Glutamatergic neuron (in vitro differentiated cells): ENCODE results near the gene THADA. TPM values are rescaled to one million over a fixed set of nuclear protein-coding genes. Genes with fewer than 3 reads are reported as not detected.

Source experiments
- DNase-seq: peaks from one replicate; pipeline ENCODE4 v3.0.0; 2022
- H3K27ac Mint-ChIP-seq: one replicate; pipeline ENCODE4 v1.8.0; 2020; ENCODE audit warnings: mild to moderate bottlenecking, mixed read lengths, inconsistent platforms; ENCODE audit not compliant: unreplicated experiment
- H3K27me3 Mint-ChIP-seq: one replicate; pipeline ENCODE4 v1.8.0; 2020; ENCODE audit warnings: mild to moderate bottlenecking, moderate library complexity, mixed read lengths, inconsistent platforms; ENCODE audit not compliant: unreplicated experiment
- H3K36me3 Mint-ChIP-seq: one replicate; pipeline ENCODE4 v1.8.0; 2020; ENCODE audit warnings: mild to moderate bottlenecking, mixed read lengths, inconsistent platforms; ENCODE audit not compliant: unreplicated experiment
- H3K4me1 Mint-ChIP-seq: one replicate; pipeline ENCODE4 v1.8.0; 2020; ENCODE audit warnings: mild to moderate bottlenecking, low read depth, mixed read lengths, inconsistent platforms; ENCODE audit not compliant: unreplicated experiment
- H3K4me3 Mint-ChIP-seq: one replicate; pipeline ENCODE4 v1.8.0; 2020; ENCODE audit warnings: mild to moderate bottlenecking, mixed read lengths, inconsistent platforms; ENCODE audit not compliant: unreplicated experiment
- H3K9me3 Mint-ChIP-seq: one replicate; pipeline ENCODE4 v1.8.0; 2020; ENCODE audit warnings: mild to moderate bottlenecking, moderate library complexity, mixed read lengths, inconsistent platforms; ENCODE audit not compliant: unreplicated experiment
- total RNA-seq: library from RNA; stranded (reverse); fragmentation: NEBNext Ultra II Directional; extraction: Animal tissue kit (Norgen Biotek cat#: 25700); gene quantifications from one replicate; pipeline ENCODE4 v1.2.1, GENCODE V29; 2021; ENCODE audit not compliant: unreplicated experiment
- TF ChIP-seq, protein P1 (sequence below): fragments of 200-600 bp; sonication (generic); IDR thresholded peaks from one replicate; pipeline ENCODE4 v1.5.0; 2021; ENCODE audit not compliant: partially characterized antibody, unreplicated experiment

THADA gene
- total RNA-seq, 1 donor from 2014 or later, result 15.0 TPM

DNA sequence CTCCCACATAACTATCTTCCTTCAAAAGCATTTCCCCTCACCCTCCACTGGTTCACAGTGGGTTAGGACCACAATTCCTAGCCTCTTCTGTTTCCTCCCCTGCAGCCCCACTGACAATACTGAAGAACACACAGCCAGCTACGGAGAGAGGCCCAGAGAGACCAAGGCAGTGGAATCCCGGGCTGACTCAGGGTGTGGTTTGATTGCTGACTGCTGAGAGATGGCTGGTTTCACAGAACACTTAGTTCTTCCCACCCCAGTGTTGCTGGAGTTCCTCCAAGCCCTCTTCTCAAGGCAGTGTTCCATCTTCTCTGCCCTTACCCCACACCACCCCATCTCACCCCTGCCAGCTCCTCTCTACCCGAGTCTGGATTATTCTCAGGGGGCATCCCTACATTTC is 326.1 kb downstream of the THADA start:
- DNase-seq, result no peak
- Mint-ChIP-seq H3K4me3 (peak overlapping the region; percentile 20), H3K27me3 (peaks cover 7% of the 10 kb centered on the region), H3K4me1 (peaks cover 26% of the 10 kb centered on the region), H3K36me3 (no peaks in the 10 kb centered on the region), H3K9me3 (peaks cover 3% of the 10 kb centered on the region), H3K27ac (no peak overlapping the region)
- TF ChIP-seq, protein P1, sequence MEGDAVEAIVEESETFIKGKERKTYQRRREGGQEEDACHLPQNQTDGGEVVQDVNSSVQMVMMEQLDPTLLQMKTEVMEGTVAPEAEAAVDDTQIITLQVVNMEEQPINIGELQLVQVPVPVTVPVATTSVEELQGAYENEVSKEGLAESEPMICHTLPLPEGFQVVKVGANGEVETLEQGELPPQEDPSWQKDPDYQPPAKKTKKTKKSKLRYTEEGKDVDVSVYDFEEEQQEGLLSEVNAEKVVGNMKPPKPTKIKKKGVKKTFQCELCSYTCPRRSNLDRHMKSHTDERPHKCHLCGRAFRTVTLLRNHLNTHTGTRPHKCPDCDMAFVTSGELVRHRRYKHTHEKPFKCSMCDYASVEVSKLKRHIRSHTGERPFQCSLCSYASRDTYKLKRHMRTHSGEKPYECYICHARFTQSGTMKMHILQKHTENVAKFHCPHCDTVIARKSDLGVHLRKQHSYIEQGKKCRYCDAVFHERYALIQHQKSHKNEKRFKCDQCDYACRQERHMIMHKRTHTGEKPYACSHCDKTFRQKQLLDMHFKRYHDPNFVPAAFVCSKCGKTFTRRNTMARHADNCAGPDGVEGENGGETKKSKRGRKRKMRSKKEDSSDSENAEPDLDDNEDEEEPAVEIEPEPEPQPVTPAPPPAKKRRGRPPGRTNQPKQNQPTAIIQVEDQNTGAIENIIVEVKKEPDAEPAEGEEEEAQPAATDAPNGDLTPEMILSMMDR, result no peak

DNA sequence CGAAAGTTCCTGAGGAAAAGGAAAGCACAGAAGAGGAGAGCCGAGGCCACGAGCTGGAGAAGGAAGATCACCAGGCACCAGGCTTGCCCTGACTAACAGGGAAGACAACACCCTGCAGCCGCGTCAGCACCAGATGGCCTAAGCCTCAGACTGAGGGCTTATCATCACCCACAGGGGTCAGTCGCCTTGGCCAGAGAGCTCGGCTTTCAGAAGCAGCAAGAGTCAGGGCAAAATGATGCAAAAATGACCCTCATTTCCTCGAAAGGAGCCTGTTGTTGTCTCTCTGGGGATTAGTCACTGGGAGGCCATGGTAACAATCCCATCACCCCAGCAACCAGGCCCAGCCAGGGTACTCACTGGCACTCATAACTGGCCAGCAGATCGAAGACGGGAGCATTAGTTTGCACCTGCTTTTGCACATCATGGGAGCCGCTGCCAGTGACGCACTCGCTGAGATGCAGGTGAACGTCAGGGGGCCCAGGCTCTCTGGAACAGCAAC is 326.7 kb downstream of the THADA start:
- peaks cover 26% of the 10 kb centered on the region for H3K4me1 Mint-ChIP-seq
- DNase-seq, result peak; percentile 36
- peaks cover 6% of the 10 kb centered on the region for H3K9me3 Mint-ChIP-seq

DNA sequence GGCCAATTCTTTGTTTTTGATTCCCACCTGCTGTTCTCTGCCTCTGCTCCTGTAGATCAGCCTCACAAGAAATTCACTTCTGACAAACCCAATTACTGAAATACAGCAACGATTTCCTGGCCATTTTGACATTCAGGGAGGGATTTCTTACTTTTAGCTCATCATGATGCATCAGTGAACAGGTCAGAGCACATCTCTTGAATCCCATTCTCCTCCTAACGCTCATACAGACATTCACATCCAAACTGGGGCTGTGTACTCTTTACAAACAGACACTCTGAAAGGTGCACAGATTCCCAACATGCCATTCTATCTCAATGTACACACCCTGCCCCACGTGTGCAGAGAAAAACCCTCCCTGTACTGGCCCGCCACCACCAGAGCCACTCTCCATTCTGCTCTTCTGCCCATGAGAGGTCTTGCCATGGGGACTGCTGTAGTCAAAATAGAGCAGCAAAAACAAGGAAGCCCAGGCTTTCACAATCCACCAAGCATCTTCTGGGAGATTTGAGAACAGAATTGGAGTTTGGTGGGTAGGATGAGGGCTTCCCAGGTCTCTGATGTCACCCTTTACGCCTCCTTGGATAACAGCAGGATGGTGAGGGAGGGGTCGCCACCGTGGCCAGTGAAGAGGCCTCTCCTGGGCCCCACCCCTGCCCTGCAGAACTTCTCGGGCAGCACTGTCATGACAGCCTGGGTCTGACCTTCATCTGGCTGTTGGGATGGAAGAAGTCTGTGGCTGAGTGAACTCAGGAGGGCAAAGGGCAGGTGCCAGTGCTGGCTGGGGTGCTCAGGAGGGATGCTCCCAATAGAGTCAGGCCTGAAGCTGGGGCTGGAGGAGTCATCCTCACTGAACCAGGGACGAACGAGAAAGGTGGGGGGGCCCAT is 327.5 kb downstream of the THADA start:
- Mint-ChIP-seq H3K4me1 (peaks cover 26% of the 10 kb centered on the region), H3K9me3 (peaks cover 7% of the 10 kb centered on the region), H3K4me3 (peak overlapping the region; percentile 22)

More for the DNA sequence above, 326.7 kb downstream of the THADA start:
- no peaks in the 10 kb centered on the region for H3K36me3 Mint-ChIP-seq
- H3K27ac Mint-ChIP-seq, result peak overlapping the region; percentile 1
- H3K27me3 Mint-ChIP-seq, result peaks cover 7% of the 10 kb centered on the region
- peak overlapping the region; percentile 22 for H3K4me3 Mint-ChIP-seq
- TF ChIP-seq, protein P1, result no peak

DNA sequence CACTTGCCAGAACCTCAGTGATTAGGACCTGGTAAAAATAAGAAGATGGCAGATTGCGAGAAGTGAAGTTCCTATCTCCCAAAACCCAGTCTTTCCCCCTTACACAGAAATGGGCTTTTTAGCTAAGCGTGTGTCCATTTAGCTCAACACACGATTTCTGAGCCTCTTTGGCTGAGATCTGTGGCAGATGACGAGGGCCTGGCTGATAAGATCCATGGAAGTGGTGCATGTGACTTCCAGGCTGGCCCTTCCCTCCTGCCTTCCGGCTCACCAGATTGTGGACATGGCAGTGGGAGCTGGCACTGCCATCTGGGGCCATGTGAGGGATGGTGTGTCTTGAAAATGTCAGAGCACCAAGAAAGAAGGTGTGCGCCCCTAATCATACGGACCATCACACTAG is 328.5 kb downstream of the THADA start:
- no peaks in the 10 kb centered on the region for H3K36me3 Mint-ChIP-seq
- no peak overlapping the region for H3K27ac Mint-ChIP-seq
- peaks cover 7% of the 10 kb centered on the region for H3K27me3 Mint-ChIP-seq
- no peak for DNase-seq
- H3K4me3 Mint-ChIP-seq, result no peak overlapping the region
- TF ChIP-seq, protein P1, result no peak
- peaks cover 26% of the 10 kb centered on the region for H3K4me1 Mint-ChIP-seq
- H3K9me3 Mint-ChIP-seq, result peaks cover 7% of the 10 kb centered on the region

More for the DNA sequence above, 327.5 kb downstream of the THADA start:
- H3K36me3 Mint-ChIP-seq, result no peaks in the 10 kb centered on the region
- H3K27ac Mint-ChIP-seq, result peak overlapping the region; percentile 1
- TF ChIP-seq, protein P1, result no peak
- no peak for DNase-seq
- peaks cover 7% of the 10 kb centered on the region for H3K27me3 Mint-ChIP-seq

DNA sequence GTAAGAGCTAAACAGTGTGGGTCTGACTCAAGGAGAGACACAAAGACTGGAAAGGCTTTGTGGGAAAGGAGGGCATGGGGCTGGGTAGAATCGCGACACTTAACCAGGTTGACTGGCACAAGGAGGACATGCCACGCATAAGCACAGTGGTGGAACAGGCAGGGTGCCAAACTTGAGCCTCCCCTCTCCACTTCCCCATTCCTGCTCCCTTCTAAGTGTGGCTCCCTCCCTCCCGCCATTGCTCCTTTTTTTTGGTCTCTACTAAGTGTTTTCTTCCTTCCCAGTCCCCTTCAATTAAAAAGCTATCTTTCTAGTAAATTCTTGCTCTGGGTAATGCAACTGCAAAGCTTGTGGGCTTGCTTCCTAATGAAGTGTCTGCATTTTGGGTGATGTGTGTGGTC is 329.1 kb downstream of the THADA start:
- H3K4me1 Mint-ChIP-seq, result peaks cover 26% of the 10 kb centered on the region
- H3K36me3 Mint-ChIP-seq, result no peaks in the 10 kb centered on the region
- TF ChIP-seq, protein P1, result no peak
- peaks cover 7% of the 10 kb centered on the region for H3K9me3 Mint-ChIP-seq
- H3K27ac Mint-ChIP-seq, result no peak overlapping the region
- no peak overlapping the region for H3K4me3 Mint-ChIP-seq
- peaks cover 7% of the 10 kb centered on the region for H3K27me3 Mint-ChIP-seq
- no peak for DNase-seq
